HepG2 (cell line): Measurements from ENCODE around the gene ITSN2. TPM values are rescaled to one million over a fixed set of nuclear protein-coding genes. Genes with fewer than 3 reads are reported as not detected.

ENCODE experiments used
- ATAC-seq: fragments of 200-7000 bp; cut with Tn5 transposase; 3 replicates; pipeline ENCODE4 v1.9.1; 2020; ENCODE audit warnings: mild to moderate bottlenecking, moderate library complexity
- BruUV-seq: library from RNA; stranded (reverse); fragments of 400-500 nt; replicated peaks from 2 replicates; lab custom pipeline; 2021; lab: Mats Ljungman, UMichigan
- CTCF ChIA-PET: fragments of 300-600 bp; formaldehyde crosslinking; extraction: SDS; loops from one replicate; lab custom pipeline; 2021; ENCODE audit warnings: low total read pairs, inconsistent platforms, low intra/inter-chr PET ratio; lab: Yijun Ruan, JAX
- POLR2A ChIA-PET: fragments of 350-600 bp; sonication (Branson Sonifier 250); formaldehyde crosslinking; loops from one replicate; lab custom pipeline; 2020; ENCODE audit warnings: antibody characterized with exemption, inconsistent platforms; lab: Yijun Ruan, JAX
- DNase-seq: peaks from one replicate; pipeline ENCODE4 v3.0.0-alpha.2; 2015; ENCODE audit warnings: low spot score
- FAIRE-seq: peaks from 3 replicates; lab custom pipeline; 2011; peaks lifted over from hg19 to GRCh38; lab: Jason Lieb, UNC
- H2AFZ ChIP-seq: one replicate; pipeline ENCODE4 v1.6.1; 2011; ENCODE audit warnings: low read length, inconsistent platforms
- H3K27ac ChIP-seq: fragments of 300-600 bp; 3 replicates; pipeline ENCODE4 v1.8.0; 2011; ENCODE audit warnings: mixed run types, mild to moderate bottlenecking, mixed read lengths, low read length, inconsistent platforms; ENCODE audit not compliant: insufficient read depth; ENCODE audit errors: extremely low read length
- H3K27me3 ChIP-seq, 2 experiments: fragments of 200-600 bp in 1 of 2; 2 replicates in 1 of 2; 3 replicates in 1 of 2; pipeline versions ENCODE4 v1.6.0 to v1.8.0; 2011; ENCODE audit warnings: low read length in 2 of 2, mild to moderate bottlenecking in 2 of 2, moderate library complexity in 2 of 2, inconsistent platforms in 1 of 2; ENCODE audit not compliant: insufficient read depth in 2 of 2, control insufficient read depth in 1 of 2
- H3K36me3 ChIP-seq, 2 experiments: fragments of 200-600 bp in 1 of 2; replicated peaks in 1 of 2; 2 replicates in 1 of 2; 3 replicates in 1 of 2; pipeline versions ENCODE4 v1.5.1 to v1.8.0; 2011; ENCODE audit warnings: low read length in 2 of 2, inconsistent platforms in 1 of 2; ENCODE audit not compliant: insufficient read depth in 2 of 2, control insufficient read depth in 1 of 2
- H3K4me1 ChIP-seq: 2 replicates; pipeline ENCODE4 v1.5.1; 2012; ENCODE audit warnings: low read length, inconsistent platforms; ENCODE audit not compliant: insufficient read depth
- H3K4me2 ChIP-seq: 2 replicates; pipeline ENCODE4 v1.6.0; 2011; ENCODE audit warnings: low read depth, low read length, inconsistent platforms
- H3K4me3 ChIP-seq, 3 experiments: fragments of 200-600 bp in 1 of 3; sonication (generic), shearing (Covaris generic) in 1 of 3; replicated peaks in 1 of 3; 2 replicates each; pipeline ENCODE4 v1.5.1; 2011 to 2016; ENCODE audit warnings: low read length in 3 of 3, inconsistent platforms in 2 of 3, low read depth in 2 of 3, mild to moderate bottlenecking in 2 of 3, control low read depth in 1 of 3, mixed read lengths in 1 of 3; ENCODE audit not compliant: insufficient read depth in 1 of 3
- H3K79me2 ChIP-seq: one replicate; pipeline ENCODE4 v1.6.1; 2011; ENCODE audit warnings: low read length, inconsistent platforms; ENCODE audit not compliant: insufficient read depth
- H3K9ac ChIP-seq: 2 replicates; pipeline ENCODE4 v1.6.0; 2011; ENCODE audit warnings: mild to moderate bottlenecking, low read depth, low read length, inconsistent platforms; ENCODE audit not compliant: insufficient read depth
- H3K9me3 ChIP-seq: 2 replicates; pipeline ENCODE4 v1.5.1; 2012; ENCODE audit warnings: mild to moderate bottlenecking, low read length
- H4K20me1 ChIP-seq: 2 replicates; pipeline ENCODE4 v1.6.0; 2011; ENCODE audit warnings: inconsistent platforms, mild to moderate bottlenecking, low read length, moderate library complexity; ENCODE audit not compliant: insufficient read depth
- ASH2L ChIP-seq: fragments of 300-600, 200-600 bp; sonication (generic); IDR thresholded peaks from 2 replicates; pipeline ENCODE4 v1.7.0; 2017; ENCODE audit warnings: low read depth, mild to moderate bottlenecking, moderate library complexity, mixed read lengths, low read length; ENCODE audit not compliant: insufficient read length
- BORCS8-MEF2B ChIP-seq: sonication (generic); formaldehyde crosslinking; IDR thresholded peaks from 2 replicates; pipeline ENCODE4 v1.8.0; 2022; ENCODE audit warnings: mild to moderate bottlenecking, missing genetic modification reagents
- EEA1 ChIP-seq: sonication (generic); formaldehyde crosslinking; IDR thresholded peaks from 2 replicates; pipeline ENCODE4 v1.5.1; 2020; ENCODE audit warnings: mild to moderate bottlenecking, missing genetic modification reagents, borderline replicate concordance
- FLYWCH1 ChIP-seq: sonication (generic); formaldehyde crosslinking; IDR thresholded peaks from 2 replicates; pipeline ENCODE4 v1.8.1; 2023; ENCODE audit warnings: mild to moderate bottlenecking, missing genetic modification reagents
- FOXO1 ChIP-seq: sonication (generic); formaldehyde crosslinking; IDR thresholded peaks from 2 replicates; pipeline ENCODE4 v1.4.0; 2020; ENCODE audit warnings: missing genetic modification reagents
- KLF12 ChIP-seq: sonication (generic); formaldehyde crosslinking; IDR thresholded peaks from 2 replicates; pipeline ENCODE4 v1.4.0; 2020; ENCODE audit warnings: missing genetic modification reagents, borderline replicate concordance
- POLR2AphosphoS5 ChIP-seq: IDR thresholded peaks from 2 replicates; pipeline ENCODE4 v1.6.1; 2012; ENCODE audit warnings: low read depth, low read length
- RFX3 ChIP-seq: IDR thresholded peaks from 2 replicates; pipeline ENCODE4 v1.6.1; 2016; ENCODE audit warnings: missing biosample characterization, missing genetic modification reagents
- RFXANK ChIP-seq: IDR thresholded peaks from 2 replicates; pipeline ENCODE4 v1.6.1; 2016
- SMARCE1 ChIP-seq: fragments of 450-650 bp; IDR thresholded peaks from 2 replicates; pipeline ENCODE4 v1.6.1; 2017; ENCODE audit warnings: borderline replicate concordance
- SOX5 ChIP-seq: IDR thresholded peaks from 2 replicates; pipeline ENCODE4 v1.6.1; 2016; ENCODE audit warnings: borderline replicate concordance
- YY1 ChIP-seq: IDR thresholded peaks from 2 replicates; pipeline ENCODE4 v1.6.1; 2011; ENCODE audit warnings: low read length, low read depth, moderate library complexity, mild to moderate bottlenecking; ENCODE audit not compliant: insufficient read depth, insufficient replicate concordance
- ZNF136 ChIP-seq: sonication (generic); formaldehyde crosslinking; IDR thresholded peaks from 2 replicates; pipeline ENCODE4 v1.8.1; 2022; ENCODE audit warnings: low read depth, mild to moderate bottlenecking, moderate library complexity, missing genetic modification reagents
- ZNF18 ChIP-seq: sonication (generic); formaldehyde crosslinking; IDR thresholded peaks from 2 replicates; pipeline ENCODE4 v1.8.0; 2022; ENCODE audit warnings: mild to moderate bottlenecking, missing genetic modification reagents; ENCODE audit not compliant: insufficient replicate concordance
- ZNF292 ChIP-seq: sonication (generic); formaldehyde crosslinking; IDR thresholded peaks from 2 replicates; pipeline ENCODE4 v1.8.1; 2022; ENCODE audit warnings: mild to moderate bottlenecking, low read depth, missing genetic modification reagents, borderline replicate concordance
- ZNF547 ChIP-seq: sonication (generic); formaldehyde crosslinking; IDR thresholded peaks from 2 replicates; pipeline ENCODE4 v1.5.1; 2020; ENCODE audit warnings: mild to moderate bottlenecking, missing genetic modification reagents
- ZNF564 ChIP-seq: sonication (generic); formaldehyde crosslinking; IDR thresholded peaks from 2 replicates; pipeline ENCODE4 v1.8.1; 2023; ENCODE audit warnings: mild to moderate bottlenecking, missing genetic modification reagents
- ZNF740 ChIP-seq: sonication (generic); formaldehyde crosslinking; IDR thresholded peaks from 2 replicates; pipeline ENCODE4 v1.4.0; 2020; ENCODE audit warnings: missing genetic modification reagents
- ZNF792 ChIP-seq: IDR thresholded peaks from 2 replicates; pipeline ENCODE4 v1.6.1; 2016
- ZNF879 ChIP-seq: sonication (generic); formaldehyde crosslinking; IDR thresholded peaks from 2 replicates; pipeline ENCODE4 v1.8.1; 2023; ENCODE audit warnings: missing genetic modification reagents
- ZNF883 ChIP-seq: sonication (generic); formaldehyde crosslinking; IDR thresholded peaks from 2 replicates; pipeline ENCODE4 v1.5.1; 2020; ENCODE audit warnings: mild to moderate bottlenecking, missing genetic modification reagents; ENCODE audit errors: not compliant biosample characterization
- WGBS: methylation state at CpG from one replicate; pipeline ENCODE4 v1.1.6; 2017; ENCODE audit warnings: low lambda C conversion rate; 5-methylcytosine and 5-hydroxymethylcytosine counted together
- in situ Hi-C: cut with HindIII; loops from 2 replicates; pipeline ENCODE4 v1.10.0; 2017; ENCODE audit warnings: low pct_unique_long_range_greater_than_20kb; ENCODE audit not compliant: extremely low pct_ligation_motif_present
- intact Hi-C: fragments of 100-400 bp; cut with micrococcal nuclease; formaldehyde crosslinking; loops from one replicate; pipeline ENCODE4 v1.10.0; 2022; ENCODE audit not compliant: unreplicated experiment
- polyA plus RNA-seq, 8 experiments: library from polyadenylated mRNA; depleted of rRNA in 3 of 8; stranded (reverse) in 7 of 8; unstranded in 1 of 8; fragments of >200 nt; fragmentation: Illumina TruSeq in 4 of 8; extraction: Trizol in 4 of 8; gene quantifications; 2 replicates each; pipeline versions ENCODE4 v1.2.1 to v1.2.3, GENCODE V29; 2011 to 2016; ENCODE audit warnings: low read depth in 4 of 8, missing spikeins in 1 of 8, mixed read lengths in 1 of 8; ENCODE audit not compliant: insufficient read depth in 1 of 8
- total RNA-seq, 5 experiments: library from RNA; depleted of rRNA; stranded (reverse); fragments of >200 nt; fragmentation: Illumina TruSeq; extraction: Trizol; gene quantifications; 2 replicates each; pipeline ENCODE4 v1.2.3, GENCODE V29; 2016; ENCODE audit warnings: low read depth in 1 of 5

ITSN2 gene
- total and polyA plus RNA-seq, 2 of the 13 experiments (the other 11 are each of a cell fraction or from before 2014, with no cell fraction given) = 26.0 to 26.6 TPM

DNA sequence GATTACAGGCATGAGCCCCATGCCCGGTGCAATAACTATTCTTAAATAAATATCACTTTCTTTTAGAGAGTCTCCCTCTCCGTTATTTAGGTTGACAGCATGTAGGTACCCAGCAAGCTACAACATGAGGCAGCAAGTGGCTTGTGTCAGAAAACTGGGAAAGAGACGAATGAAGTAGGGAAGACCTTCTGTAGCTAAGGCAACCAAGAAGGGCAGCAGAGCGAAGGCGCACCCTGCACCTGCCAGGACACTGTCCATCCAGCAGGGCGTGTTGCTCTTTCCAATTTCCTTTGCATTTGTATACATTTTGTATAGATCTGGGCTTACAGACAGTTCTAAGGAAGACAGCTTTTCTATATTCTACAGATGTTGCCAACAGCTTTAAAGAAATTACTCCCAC is 137.4 kb downstream of the ITSN2 start (continued):
- TF ChIP-seq SOX5 (CRISPR knock-in tag) (no peak), RFXANK (no peak), EEA1 (CRISPR knock-in tag) (no peak)

DNA sequence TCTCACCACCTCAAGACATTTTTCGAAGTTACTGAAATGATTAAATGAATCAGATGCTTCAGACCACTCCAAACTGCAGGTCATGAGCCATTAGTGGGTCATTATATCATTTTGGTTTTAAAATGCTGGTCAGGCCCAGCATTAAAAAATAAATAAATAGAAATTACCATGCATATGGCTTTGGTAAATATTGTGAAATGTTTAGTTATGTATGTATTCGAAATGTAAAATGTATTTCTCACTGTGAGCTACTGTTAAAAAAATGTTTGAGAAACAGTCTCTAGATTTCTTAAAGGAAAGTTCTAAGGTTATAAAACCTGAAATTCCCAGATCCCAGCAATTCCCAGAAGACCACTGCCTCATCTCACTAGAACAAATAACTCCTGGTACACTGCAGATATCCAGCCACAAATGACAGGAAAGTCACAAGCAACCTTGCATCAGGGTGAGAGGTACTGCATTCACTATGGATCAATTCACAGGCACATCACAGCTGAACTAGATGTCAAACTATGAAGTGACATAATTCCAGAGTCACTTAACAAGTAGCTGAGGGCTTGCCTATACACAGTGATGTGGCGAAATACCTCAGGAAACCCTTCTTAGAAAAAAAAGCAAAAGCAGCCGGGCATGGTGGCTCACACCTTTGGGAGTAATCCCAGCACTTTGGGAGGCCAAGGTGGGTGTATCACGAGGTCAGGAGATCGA is 138.8 kb downstream of the ITSN2 start:
- Histone ChIP-seq H3K79me2 (no peaks in the 10 kb centered on the region), H3K9me3 (no peaks in the 10 kb centered on the region), H3K4me3 (no peak overlapping the region), H3K27ac (no peak overlapping the region), H3K4me2 (no peak overlapping the region), H3K9ac (no peak overlapping the region), H3K27me3 (no peaks in the 10 kb centered on the region), H4K20me1 (no peaks in the 10 kb centered on the region), H2AFZ (no peak overlapping the region), H3K4me1 (no peaks in the 10 kb centered on the region), H3K36me3 (no peaks in the 10 kb centered on the region; a peak in 1 of 5 replicates)
- intact Hi-C loops = no loop called here
- BruUV-seq = no TSS peak
- WGBS = 84% methylated on average over 6 of the region's 6 CpGs
- ChIA-PET POLR2A (no interaction called here), CTCF (no interaction called here)
- no peak for FAIRE-seq
- no peak for TF ChIP-seq RFX3 (CRISPR knock-in tag)
- no peak for TF ChIP-seq ZNF136 (CRISPR knock-in tag)
- no peak for TF ChIP-seq FOXO1 (CRISPR knock-in tag)
- no peak for TF ChIP-seq ZNF740 (CRISPR knock-in tag)
- no peak for TF ChIP-seq ZNF564 (CRISPR knock-in tag)
- no peak for TF ChIP-seq ZNF292 (CRISPR knock-in tag)
- no peak for TF ChIP-seq POLR2AphosphoS5
- TF ChIP-seq ZNF879 (CRISPR knock-in tag) = no peak
- no peak for TF ChIP-seq ZNF18
- TF ChIP-seq BORCS8-MEF2B (CRISPR knock-in tag) = no peak
- no peak for TF ChIP-seq KLF12 (CRISPR knock-in tag)
- TF ChIP-seq ZNF547 (CRISPR knock-in tag) = no peak
- no peak for TF ChIP-seq SMARCE1
- TF ChIP-seq YY1 = no peak
- TF ChIP-seq ZNF883 = no peak
- TF ChIP-seq ASH2L = no peak
- TF ChIP-seq ZNF792 = no peak
- TF ChIP-seq FLYWCH1 (CRISPR knock-in tag) = no peak
- no peak for DNase-seq
- ATAC-seq = no peak
- in situ Hi-C loops = no loop called here
